Measurements from ENCODE around the gene PTH1R. TPM values are rescaled to one million over a fixed set of nuclear protein-coding genes. Genes with fewer than 3 reads are reported as not detected.
A peak's percentile ranks its signal among the peaks of the same experiment; 100 is the strongest.

PTH1R gene
- polyA plus RNA-seq, 3 donors, result not detected

GRCh38 chr3:46885612-46886011, 8.1 kb downstream of the PTH1R start:
- H3K27me3 Mint-ChIP-seq (ENCODE audit: low read depth in 3 of 3), result peaks cover 53 to 81% (median 57%) of the 10 kb centered on the region in 3 donors
- Histone ChIP-seq H4K20me1 (ENCODE audit: insufficient read depth, low read length) (no peaks in the 10 kb centered on the region), H3K36me3 (replicated peaks in 1 of 2; ENCODE audit: control insufficient read depth in 1 of 2, insufficient read depth in 2 of 2, low read length in 2 of 2) (no peaks in the 10 kb centered on the region), H3K27me3 (ENCODE audit: control insufficient read depth in 2 of 2, insufficient read depth in 2 of 2, low read length in 2 of 2) (peaks cover 24 to 60% of the 10 kb centered on the region in 2 donors), H3K79me2 (ENCODE audit: insufficient read depth, low read length) (no peaks in the 10 kb centered on the region), H3K9ac (ENCODE audit: insufficient read depth, low read length, poor library complexity, severe bottlenecking) (no peak overlapping the region), H3K4me1 (ENCODE audit: control insufficient read depth in 1 of 2, insufficient read depth in 2 of 2, low read length in 2 of 2) (peaks cover 12 to 19% of the 10 kb centered on the region in 2 donors), H3K27ac (ENCODE audit: low read depth in 1 of 2, low read length in 2 of 2) (no peak overlapping the region), H2AFZ (ENCODE audit: insufficient read depth, low read depth, low read length, poor library complexity, severe bottlenecking) (no peak overlapping the region), H3K4me3 (replicated peaks in 1 of 3; ENCODE audit: low read depth in 2 of 3, low read length in 3 of 3) (no peak overlapping the region), H3K4me2 (replicated peaks; ENCODE audit: extremely low read depth, low read length, poor library complexity, severe bottlenecking) (no peak overlapping the region), H3K9me3 (replicated peaks in 1 of 2; ENCODE audit: control insufficient read depth in 1 of 2, insufficient read depth in 1 of 2, low read length in 2 of 2) (peaks cover 0 to 8% of the 10 kb centered on the region in 2 donors)
- no peak overlapping the region for H3K27ac Mint-ChIP-seq
- peaks cover 12% of the 10 kb centered on the region for H3K4me1 Mint-ChIP-seq
- intact Hi-C loops (cut with micrococcal nuclease), result no loop called here
- H3K4me3 Mint-ChIP-seq, result peak overlapping the region in 1 of 2 donors; percentile 55
- no peak for DNase-seq
- WGBS (ENCODE audit: insufficient coverage), result 100% methylated on average over 2 of the region's 3 CpGs
- H3K9me3 Mint-ChIP-seq, result peaks cover 0 to 16% (median 4%) of the 10 kb centered on the region in 7 donors
- peaks cover 0 to 11% of the 10 kb centered on the region in 2 donors for H3K36me3 Mint-ChIP-seq
- TF ChIP-seq CTCF (IDR thresholded peaks at IDR 0.05), result no peak

- peaks cover 0 to 13% (median 1%) of the 10 kb centered on the region in 7 donors for H3K9me3 Mint-ChIP-seq
- intact Hi-C loops (cut with micrococcal nuclease), result no loop called here
- H3K4me3 Mint-ChIP-seq, result no peak overlapping the region
- Histone ChIP-seq H3K4me2 (replicated peaks; ENCODE audit: extremely low read depth, low read length, poor library complexity, severe bottlenecking) (no peak overlapping the region), H3K36me3 (replicated peaks in 1 of 2; ENCODE audit: control insufficient read depth in 1 of 2, insufficient read depth in 2 of 2, low read length in 2 of 2) (no peaks in the 10 kb centered on the region), H3K9me3 (replicated peaks in 1 of 2; ENCODE audit: control insufficient read depth in 1 of 2, insufficient read depth in 1 of 2, low read length in 2 of 2) (peaks cover 0 to 8% of the 10 kb centered on the region in 2 donors), H3K79me2 (ENCODE audit: insufficient read depth, low read length) (no peaks in the 10 kb centered on the region), H3K27ac (ENCODE audit: low read depth in 1 of 2, low read length in 2 of 2) (no peak overlapping the region), H3K9ac (ENCODE audit: insufficient read depth, low read length, poor library complexity, severe bottlenecking) (no peak overlapping the region), H3K4me3 (replicated peaks in 1 of 3; ENCODE audit: low read depth in 2 of 3, low read length in 3 of 3) (no peak overlapping the region), H3K4me1 (ENCODE audit: control insufficient read depth in 1 of 2, insufficient read depth in 2 of 2, low read length in 2 of 2) (peaks cover 16 to 20% of the 10 kb centered on the region in 2 donors), H4K20me1 (ENCODE audit: insufficient read depth, low read length) (no peaks in the 10 kb centered on the region), H2AFZ (ENCODE audit: insufficient read depth, low read depth, low read length, poor library complexity, severe bottlenecking) (no peak overlapping the region), H3K27me3 (ENCODE audit: control insufficient read depth in 2 of 2, insufficient read depth in 2 of 2, low read length in 2 of 2) (peaks cover 16 to 59% of the 10 kb centered on the region in 2 donors)
- peaks cover 22% of the 10 kb centered on the region for H3K4me1 Mint-ChIP-seq
- WGBS (ENCODE audit: insufficient coverage), result 69% methylated on average over 4 of the region's 7 CpGs
- no peak for TF ChIP-seq CTCF (IDR thresholded peaks at IDR 0.05)
- H3K27ac Mint-ChIP-seq, result no peak overlapping the region
- H3K27me3 Mint-ChIP-seq (ENCODE audit: low read depth in 3 of 3), result peaks cover 45 to 80% (median 55%) of the 10 kb centered on the region in 3 donors
- no peak for DNase-seq
- H3K36me3 Mint-ChIP-seq, result peaks cover 0 to 9% of the 10 kb centered on the region in 2 donors
These were observed 10.5 kb downstream of the PTH1R start for GRCh38 chr3:46887980-46888494.
